KOPT-K1 (cell line): ENCODE data around the gene CSTA.

Experiments
- H3K27ac ChIP-seq: fragments of 200-600 bp; sonication (generic); 2 replicates; pipeline ENCODE4 v1.5.1; 2016; ENCODE audit warnings: antibody characterized with exemption, mild to moderate bottlenecking, low read depth, low read length; ENCODE audit not compliant: poor library complexity, severe bottlenecking
- H3K36me3 ChIP-seq: fragments of 200-600 bp; sonication (generic); 2 replicates; pipeline ENCODE4 v1.5.1; 2017; ENCODE audit warnings: antibody characterized with exemption, mild to moderate bottlenecking, low read length, moderate library complexity; ENCODE audit not compliant: insufficient read depth
- H3K9me3 ChIP-seq: fragments of 200-600 bp; sonication (generic); 2 replicates; pipeline ENCODE4 v1.5.1; 2017; ENCODE audit warnings: antibody characterized with exemption, low read length, mild to moderate bottlenecking; ENCODE audit not compliant: insufficient read depth, poor library complexity, severe bottlenecking

Gene CSTA

GRCh38 chr3:122310361-122310760 lies 14.7 kb upstream of the CSTA start:
- Histone ChIP-seq H3K27ac (no peak overlapping the region), H3K36me3 (no peaks in the 10 kb centered on the region), H3K9me3 (no peaks in the 10 kb centered on the region)

DNA sequence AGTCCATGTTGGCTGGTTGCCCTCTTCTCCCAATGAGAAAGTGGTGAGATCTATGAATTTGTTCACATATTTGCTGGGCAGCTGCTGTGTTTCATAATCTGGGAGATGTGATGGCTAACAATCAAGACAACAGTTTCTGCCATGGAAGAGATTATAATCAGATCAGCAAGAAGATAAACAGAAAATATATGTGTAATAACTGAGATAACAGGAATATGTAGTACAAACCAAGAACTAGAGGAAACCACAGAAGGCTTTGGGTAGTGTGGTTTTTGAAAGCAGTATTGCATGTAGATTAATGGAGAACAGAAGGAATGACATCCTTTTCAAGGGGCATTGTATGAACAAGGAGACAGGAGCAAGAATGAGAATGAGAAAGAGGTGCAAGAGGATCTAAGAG lies 12.2 kb upstream of the CSTA start:
- Histone ChIP-seq H3K27ac (no peak overlapping the region), H3K36me3 (no peaks in the 10 kb centered on the region), H3K9me3 (no peaks in the 10 kb centered on the region)

- Histone ChIP-seq H3K27ac (no peak overlapping the region), H3K9me3 (no peaks in the 10 kb centered on the region), H3K36me3 (no peaks in the 10 kb centered on the region)
Measured at GRCh38 chr3:122313281-122313680, 11.8 kb upstream of the CSTA start.

- H3K36me3 ChIP-seq: no peaks in the 10 kb centered on the region
- H3K27ac ChIP-seq: no peak overlapping the region
- peaks cover 10% of the 10 kb centered on the region for H3K9me3 ChIP-seq
Measured at GRCh38 chr3:122314228-122314876, 10.7 kb upstream of the CSTA start.

- Histone ChIP-seq H3K27ac (no peak overlapping the region), H3K36me3 (no peaks in the 10 kb centered on the region), H3K9me3 (peaks cover 22% of the 10 kb centered on the region)
Measured at GRCh38 chr3:122315619-122316018, 9.4 kb upstream of the CSTA start.

DNA sequence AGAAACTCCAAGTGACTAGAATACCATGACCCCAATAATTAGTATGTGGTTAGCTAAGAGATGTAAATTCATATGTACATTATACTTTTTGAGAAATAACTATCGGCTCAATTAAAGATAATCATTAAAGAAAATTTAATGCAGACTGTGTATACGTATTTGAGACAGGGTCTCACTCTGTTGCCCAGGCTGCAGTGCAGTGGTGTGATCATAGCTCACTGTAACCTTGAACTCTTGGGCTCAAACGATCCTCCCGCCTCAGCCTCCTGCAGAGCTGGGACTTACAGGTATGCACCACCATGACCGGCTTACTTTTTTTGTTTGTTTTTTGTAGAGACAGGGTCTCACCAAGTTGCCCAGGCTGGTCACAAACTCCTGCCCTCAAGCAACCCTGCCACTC lies 8.7 kb upstream of the CSTA start:
- peaks cover 23% of the 10 kb centered on the region for H3K9me3 ChIP-seq
- no peaks in the 10 kb centered on the region for H3K36me3 ChIP-seq
- H3K27ac ChIP-seq: no peak overlapping the region

DNA sequence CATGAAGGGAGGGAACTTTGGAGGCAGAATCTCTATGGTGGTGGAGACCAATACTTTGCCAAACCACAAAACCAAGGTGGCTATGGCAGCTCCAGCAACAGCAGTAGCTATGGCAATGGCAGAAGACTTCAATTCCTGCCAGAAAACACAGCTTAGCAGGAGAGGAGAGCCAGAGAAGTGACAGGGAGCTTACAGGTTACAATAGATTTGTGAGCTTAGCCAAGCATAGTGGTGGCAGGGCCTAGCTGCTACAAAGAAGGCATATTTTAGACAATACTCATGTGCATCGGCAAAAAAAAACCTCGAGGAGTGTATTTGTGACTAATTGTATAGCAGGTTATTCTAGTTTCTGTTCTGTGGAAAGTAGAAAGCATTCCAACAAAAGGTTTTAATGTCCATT lies 6.4 kb upstream of the CSTA start:
- no peaks in the 10 kb centered on the region for H3K36me3 ChIP-seq
- H3K9me3 ChIP-seq: peaks cover 23% of the 10 kb centered on the region
- no peak overlapping the region for H3K27ac ChIP-seq

GRCh38 chr3:122322095-122323075 lies 2.7 kb upstream of the CSTA start:
- no peaks in the 10 kb centered on the region for H3K36me3 ChIP-seq
- H3K27ac ChIP-seq: no peak overlapping the region
- H3K9me3 ChIP-seq: peaks cover 23% of the 10 kb centered on the region

DNA sequence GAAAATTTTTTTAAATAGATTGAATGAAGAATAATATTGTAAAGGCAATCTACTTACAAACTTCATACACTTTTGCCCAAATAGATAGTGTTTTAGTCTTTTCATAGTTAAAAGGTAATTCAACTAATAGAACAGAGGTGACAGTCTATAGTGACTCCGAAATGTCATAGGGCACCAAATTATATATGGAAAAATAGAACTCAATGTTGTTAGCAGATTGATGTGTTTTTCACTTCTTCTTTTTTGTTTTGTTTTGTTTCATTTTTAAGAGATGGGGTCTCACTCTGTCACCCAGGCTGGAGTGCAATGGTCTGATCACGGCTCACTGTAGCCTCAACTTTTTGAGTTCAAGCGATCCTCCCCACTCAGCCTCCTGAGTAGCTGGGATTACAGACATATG lies 721 bp downstream of the CSTA start:
- Histone ChIP-seq H3K36me3 (no peaks in the 10 kb centered on the region), H3K9me3 (no peaks in the 10 kb centered on the region), H3K27ac (no peak overlapping the region)

- Histone ChIP-seq H3K27ac (no peak overlapping the region), H3K9me3 (no peaks in the 10 kb centered on the region), H3K36me3 (no peaks in the 10 kb centered on the region)
Measured at GRCh38 chr3:122331886-122332285, 6.8 kb downstream of the CSTA start.

GRCh38 chr3:122332551-122332950 lies 7.5 kb downstream of the CSTA start:
- H3K36me3 ChIP-seq: no peaks in the 10 kb centered on the region
- H3K27ac ChIP-seq: no peak overlapping the region
- no peaks in the 10 kb centered on the region for H3K9me3 ChIP-seq

GRCh38 chr3:122342803-122343202 lies 17.8 kb downstream of the CSTA start:
- H3K36me3 ChIP-seq: no peaks in the 10 kb centered on the region
- H3K27ac ChIP-seq: no peak overlapping the region
- H3K9me3 ChIP-seq: peaks cover 6% of the 10 kb centered on the region

GRCh38 chr3:122343654-122344053 lies 18.6 kb downstream of the CSTA start:
- H3K36me3 ChIP-seq: no peaks in the 10 kb centered on the region
- peaks cover 10% of the 10 kb centered on the region for H3K9me3 ChIP-seq

DNA sequence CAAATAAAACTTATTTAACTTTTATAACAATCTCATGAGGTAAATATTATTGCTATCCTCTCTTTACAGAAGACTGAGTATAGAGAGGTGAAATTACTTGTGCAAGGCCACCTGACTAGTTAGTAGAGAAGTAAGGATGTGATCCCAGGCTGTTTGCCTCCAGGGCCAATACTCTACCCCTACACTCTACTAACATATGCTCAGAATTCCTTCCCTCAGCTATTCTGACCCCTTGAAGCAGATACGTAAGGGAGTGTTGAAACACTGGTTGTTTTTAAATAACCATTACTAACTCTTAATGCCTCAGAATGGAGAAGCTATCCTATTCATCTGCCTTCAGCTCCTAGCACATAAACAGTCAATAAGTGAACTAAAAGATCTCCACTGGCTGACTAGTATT lies 24.1 kb downstream of the CSTA start:
- Histone ChIP-seq H3K36me3 (no peaks in the 10 kb centered on the region), H3K27ac (no peak overlapping the region), H3K9me3 (peaks cover 5% of the 10 kb centered on the region)

More at GRCh38 chr3:122343654-122344053, 18.6 kb downstream of the CSTA start:
- no peak overlapping the region for H3K27ac ChIP-seq

DNA sequence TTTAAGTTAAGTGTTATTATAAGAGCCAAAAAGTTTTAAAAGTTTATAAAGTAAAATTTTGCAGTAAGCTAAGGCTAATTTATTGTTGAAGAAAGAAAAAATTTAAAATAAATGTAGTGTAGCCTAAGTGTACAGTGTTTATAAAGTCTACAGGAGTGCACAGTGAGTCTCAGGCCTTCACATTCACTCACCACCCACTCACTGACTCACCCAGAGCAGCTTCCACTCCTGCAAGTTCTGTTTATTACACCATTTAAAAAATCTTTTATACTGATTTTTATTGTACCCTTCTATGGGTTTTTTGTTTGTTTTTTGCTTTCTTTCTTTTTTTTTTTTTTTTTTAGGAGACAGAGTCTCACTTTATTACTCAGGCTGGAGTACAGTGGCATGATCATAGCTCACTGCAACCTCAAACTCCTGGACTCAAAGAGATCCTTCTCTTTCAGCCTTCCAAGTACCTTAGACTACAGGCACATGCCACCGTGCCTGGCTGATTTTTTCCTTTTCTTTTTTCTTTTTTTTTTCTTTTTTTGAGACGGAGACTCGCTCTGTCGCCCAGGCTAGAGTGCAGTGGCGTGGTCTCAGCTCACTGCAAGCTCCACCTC lies 25.9 kb downstream of the CSTA start:
- H3K36me3 ChIP-seq: no peaks in the 10 kb centered on the region
- peaks cover 5% of the 10 kb centered on the region for H3K9me3 ChIP-seq
- no peak overlapping the region for H3K27ac ChIP-seq
